Motor neuron (in vitro differentiated cells): Measurements from ENCODE around the gene SNUPN. TPM values are rescaled to one million over a fixed set of nuclear protein-coding genes. Genes with fewer than 3 reads are reported as not detected.

ENCODE experiments used
- total RNA-seq, 8 experiments: library from RNA; unstranded; fragments of 300-600 nt; gene quantifications; 2 replicates each; pipeline versions ENCODE4 v1.2.3 to v1.2.4, GENCODE V29; 2022

The SNUPN gene
- total RNA-seq, 8 experiments from 2014 or later = 12.5 to 44.6 (median 19.5) TPM

Other genes starting within 250 kb of the SNUPN start
- gene SIN3A, start 174.0 kb downstream of the SNUPN start, total RNA-seq = 10 to 100 TPM; 14.6 to 62.6 (median 26.3) TPM
- gene PTPN9, start 46.4 kb downstream of the SNUPN start, total RNA-seq = 10 to 100 TPM; 15.4 to 36.8 (median 20.6) TPM
- gene IMP3, start 14.5 kb upstream of the SNUPN start, total RNA-seq = 10 to 100 TPM; 29.5 to 83.6 (median 42.7) TPM
- 10 to 100 TPM in 2 of 8 experiments, 1 to 10 TPM in 6; 2.2 to 14.4 (median 5.2) TPM for gene SNX33, start 22.2 kb upstream of the SNUPN start, total RNA-seq
- 1 to 10 TPM in 4 of 8 experiments, under 1 TPM in 4; 0.05 to 5.5 (median 1.1) TPM for gene CSPG4, start 87.1 kb upstream of the SNUPN start, total RNA-seq
- gene UBE2Q2, start 217.7 kb upstream of the SNUPN start, total RNA-seq = 10 to 100 TPM; 16.5 to 44.1 (median 31.9) TPM